SJSA1 (cell line): ENCODE results near the gene LRRC3. TPM values are rescaled to one million over a fixed set of nuclear protein-coding genes. Genes with fewer than 3 reads are reported as not detected.
A peak's percentile ranks its signal among the peaks of the same experiment; 100 is the strongest.

Experiments
- DNase-seq, 2 experiments: peaks; one replicate each; pipeline ENCODE4 v3.0.0-alpha.2; 2015 to 2020; ENCODE audit warnings: low spot score in 2 of 2, low read depth in 1 of 2
- H3K27ac ChIP-seq: fragments of 250-450 bp; sonication (Bioruptor Pico); 2 replicates; pipeline ENCODE4 v1.5.1; 2020; ENCODE audit warnings: mild to moderate bottlenecking, moderate library complexity
- H3K27me3 ChIP-seq: fragments of 250-450 bp; sonication (Bioruptor Pico); replicated peaks from 2 replicates; pipeline ENCODE4 v1.5.1; 2020; ENCODE audit warnings: mild to moderate bottlenecking, moderate library complexity
- H3K36me3 ChIP-seq: fragments of 250-450 bp; sonication (Bioruptor Pico); 2 replicates; pipeline ENCODE4 v1.5.1; 2020; ENCODE audit warnings: mild to moderate bottlenecking
- H3K4me1 ChIP-seq: fragments of 250-450 bp; sonication (Bioruptor Pico); replicated peaks from 2 replicates; pipeline ENCODE4 v1.6.1; 2021; ENCODE audit warnings: mild to moderate bottlenecking
- H3K4me3 ChIP-seq: fragments of 250-450 bp; sonication (Bioruptor Pico); 2 replicates; pipeline ENCODE4 v1.5.1; 2020; ENCODE audit warnings: mild to moderate bottlenecking
- H3K9me3 ChIP-seq: fragments of 250-450 bp; sonication (Bioruptor Pico); replicated peaks from 2 replicates; pipeline ENCODE4 v1.5.1; 2020; ENCODE audit warnings: mild to moderate bottlenecking
- total RNA-seq: library from RNA; depleted of rRNA; stranded (reverse); fragments of >200 nt; shearing (Covaris generic); gene quantifications from 2 replicates; pipeline ENCODE4 v1.2.3, GENCODE V29; 2014

LRRC3 gene
- total RNA-seq, 1 experiment from 2014 or later: 3.0 TPM

GRCh38 chr21:44439211-44439600, 16.1 kb upstream of the LRRC3 start:
- Histone ChIP-seq H3K27me3 (no peaks in the 10 kb centered on the region), H3K4me3 (no peak overlapping the region), H3K9me3 (no peaks in the 10 kb centered on the region), H3K36me3 (peaks cover 7% of the 10 kb centered on the region; the same call in 1 of the 2 replicates), H3K27ac (no peak overlapping the region), H3K4me1 (no peaks in the 10 kb centered on the region)
- DNase-seq: no peak

- H3K9me3 ChIP-seq: no peaks in the 10 kb centered on the region
- H3K36me3 ChIP-seq: peaks cover 7% of the 10 kb centered on the region; the same call in 1 of the 2 replicates
- DNase-seq: no peak
- H3K4me1 ChIP-seq: no peaks in the 10 kb centered on the region; the same call in 1 of the 2 replicates
- H3K27me3 ChIP-seq: no peaks in the 10 kb centered on the region; the same call in 1 of the 2 replicates
- no peak overlapping the region for H3K4me3 ChIP-seq
- no peak overlapping the region for H3K27ac ChIP-seq
These were observed 14.9 kb upstream of the LRRC3 start for GRCh38 chr21:44440241-44441040.

- DNase-seq: no peak
These were observed 14.3 kb upstream of the LRRC3 start for GRCh38 chr21:44441041-44441400.

DNA sequence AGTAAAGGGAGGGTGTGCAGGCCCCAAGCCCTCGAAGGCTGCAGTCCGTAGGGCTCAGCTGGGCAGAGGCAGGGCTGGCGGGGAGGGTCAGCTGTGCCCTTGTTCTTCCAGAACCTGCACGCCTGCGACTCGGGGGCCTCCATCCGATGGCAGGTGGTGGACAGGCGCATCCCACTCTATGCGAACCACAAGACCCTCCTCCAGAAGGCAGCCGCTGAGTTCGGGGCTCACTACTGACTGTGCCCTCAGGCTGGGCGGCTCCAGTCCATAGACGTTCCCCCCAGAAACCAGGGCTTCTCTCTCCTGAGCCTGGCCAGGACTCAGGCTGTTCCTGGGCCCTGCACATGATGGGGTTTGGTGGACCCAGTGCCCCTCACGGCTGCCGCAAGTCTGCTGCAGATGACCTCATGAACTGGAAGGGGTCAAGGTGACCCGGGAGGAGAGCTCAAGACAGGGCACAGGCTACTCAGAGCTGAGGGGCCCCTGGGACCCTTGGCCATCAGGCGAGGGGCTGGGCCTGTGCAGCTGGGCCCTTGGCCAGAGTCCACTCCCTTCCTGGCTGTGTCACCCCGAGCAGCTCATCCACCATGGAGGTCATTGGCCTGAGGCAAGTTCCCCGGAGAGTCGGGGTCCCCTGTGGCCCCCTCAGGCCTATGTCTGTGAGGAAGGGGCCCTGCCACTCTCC, 13.6 kb upstream of the LRRC3 start:
- Histone ChIP-seq H3K9me3 (no peaks in the 10 kb centered on the region), H3K4me3 (no peak overlapping the region), H3K27ac (no peak overlapping the region), H3K27me3 (no peaks in the 10 kb centered on the region; the same call in 1 of the 2 replicates), H3K4me1 (no peaks in the 10 kb centered on the region; the same call in 1 of the 2 replicates), H3K36me3 (peaks cover 7% of the 10 kb centered on the region; the same call in 1 of the 2 replicates)
- DNase-seq: no peak

More at GRCh38 chr21:44441041-44441400, 14.3 kb upstream of the LRRC3 start:
- no peak overlapping the region for H3K27ac ChIP-seq
- no peak overlapping the region for H3K4me3 ChIP-seq
- H3K4me1 ChIP-seq: no peaks in the 10 kb centered on the region; the same call in 1 of the 2 replicates
- peaks cover 7% of the 10 kb centered on the region; the same call in 1 of the 2 replicates for H3K36me3 ChIP-seq
- H3K27me3 ChIP-seq: no peaks in the 10 kb centered on the region; the same call in 1 of the 2 replicates
- no peaks in the 10 kb centered on the region for H3K9me3 ChIP-seq

DNA sequence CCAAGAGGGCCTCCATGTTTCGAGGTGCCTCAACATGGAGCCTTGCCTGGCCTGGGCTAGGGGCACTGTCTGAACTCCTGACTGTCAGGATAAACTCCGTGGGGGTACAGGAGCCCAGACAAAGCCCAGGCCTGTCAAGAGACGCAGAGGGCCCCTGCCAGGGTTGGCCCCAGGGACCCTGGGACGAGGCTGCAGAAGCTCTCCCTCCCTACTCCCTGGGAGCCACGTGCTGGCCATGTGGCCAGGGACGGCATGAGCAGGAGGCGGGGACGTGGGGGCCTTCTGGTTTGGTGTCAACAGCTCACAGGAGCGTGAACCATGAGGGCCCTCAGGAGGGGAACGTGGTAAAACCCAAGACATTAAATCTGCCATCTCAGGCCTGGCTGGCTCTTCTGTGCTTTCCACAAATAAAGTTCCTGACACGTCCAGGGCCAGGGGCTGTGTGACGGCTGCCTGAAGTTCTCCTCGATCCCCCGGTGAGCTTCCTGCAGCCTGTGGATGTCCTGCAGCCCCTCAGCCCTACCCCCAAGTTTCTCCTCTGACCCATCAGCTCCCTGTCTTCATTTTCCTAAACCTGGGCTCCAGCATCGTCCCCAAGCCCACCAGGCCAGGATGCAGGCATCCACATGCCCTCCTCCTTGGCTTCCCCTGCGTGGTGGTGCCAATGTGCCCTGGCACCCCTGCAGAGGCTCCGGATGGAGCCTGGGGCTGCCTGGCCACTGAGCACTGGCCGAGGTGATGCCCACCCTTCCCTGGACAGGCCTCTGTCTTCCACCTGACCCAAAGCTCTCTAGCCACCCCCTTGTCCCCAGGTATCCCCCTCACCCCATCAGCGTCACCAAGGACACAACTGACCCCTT, 12.8 kb upstream of the LRRC3 start:
- no peak overlapping the region for H3K27ac ChIP-seq
- no peak overlapping the region for H3K4me3 ChIP-seq
- DNase-seq: no peak
- peaks cover 7% of the 10 kb centered on the region; the same call in 1 of the 2 replicates for H3K36me3 ChIP-seq
- no peaks in the 10 kb centered on the region for H3K9me3 ChIP-seq
- H3K27me3 ChIP-seq: no peaks in the 10 kb centered on the region; the same call in 1 of the 2 replicates
- H3K4me1 ChIP-seq: no peaks in the 10 kb centered on the region; the same call in 1 of the 2 replicates

GRCh38 chr21:44443291-44443890, 11.9 kb upstream of the LRRC3 start:
- Histone ChIP-seq H3K27ac (no peak overlapping the region), H3K4me3 (no peak overlapping the region), H3K27me3 (peaks cover 3% of the 10 kb centered on the region; the same call in 1 of the 2 replicates), H3K4me1 (no peaks in the 10 kb centered on the region; the same call in 1 of the 2 replicates), H3K9me3 (no peaks in the 10 kb centered on the region), H3K36me3 (peaks cover 7% of the 10 kb centered on the region; the same call in 1 of the 2 replicates)
- DNase-seq: no peak

- no peak overlapping the region for H3K4me3 ChIP-seq
- H3K9me3 ChIP-seq: no peaks in the 10 kb centered on the region
- H3K36me3 ChIP-seq: peaks cover 7% of the 10 kb centered on the region; the same call in 1 of the 2 replicates
- H3K27ac ChIP-seq: no peak overlapping the region
- no peak for DNase-seq
- H3K4me1 ChIP-seq: peaks cover 5% of the 10 kb centered on the region
- H3K27me3 ChIP-seq: peaks cover 3% of the 10 kb centered on the region; the same call in 1 of the 2 replicates
These were observed 11.4 kb upstream of the LRRC3 start for GRCh38 chr21:44443891-44444285.

- Histone ChIP-seq H3K4me1 (peaks cover 10% of the 10 kb centered on the region), H3K36me3 (peaks cover 7% of the 10 kb centered on the region; the same call in 1 of the 2 replicates), H3K4me3 (no peak overlapping the region), H3K9me3 (no peaks in the 10 kb centered on the region), H3K27ac (no peak overlapping the region), H3K27me3 (peaks cover 6% of the 10 kb centered on the region; the same call in 1 of the 2 replicates)
- DNase-seq: peak in 1 of 2 experiments; percentile 39
These were observed 10.9 kb upstream of the LRRC3 start for GRCh38 chr21:44444286-44444931.

- H3K36me3 ChIP-seq: peaks cover 7% of the 10 kb centered on the region; the same call in 1 of the 2 replicates
- no peak overlapping the region for H3K4me3 ChIP-seq
- DNase-seq: no peak
- H3K27me3 ChIP-seq: peaks cover 10% of the 10 kb centered on the region; the same call in 1 of the 2 replicates
- peaks cover 18% of the 10 kb centered on the region for H3K4me1 ChIP-seq
- H3K27ac ChIP-seq: no peak overlapping the region
- no peaks in the 10 kb centered on the region for H3K9me3 ChIP-seq
These were observed 10.0 kb upstream of the LRRC3 start for GRCh38 chr21:44445145-44445812.

- no peak for DNase-seq
- H3K4me3 ChIP-seq: no peak overlapping the region
- H3K27ac ChIP-seq: no peak overlapping the region
- H3K9me3 ChIP-seq: no peaks in the 10 kb centered on the region
- H3K36me3 ChIP-seq: no peaks in the 10 kb centered on the region
- H3K4me1 ChIP-seq: peaks cover 24% of the 10 kb centered on the region
- H3K27me3 ChIP-seq: peaks cover 16% of the 10 kb centered on the region
These were observed 6.6 kb upstream of the LRRC3 start for GRCh38 chr21:44448651-44449131.

GRCh38 chr21:44449473-44450363, 5.6 kb upstream of the LRRC3 start:
- H3K9me3 ChIP-seq: peaks cover 6% of the 10 kb centered on the region
- DNase-seq: no peak
- H3K27ac ChIP-seq: no peak overlapping the region
- H3K4me3 ChIP-seq: no peak overlapping the region
- H3K27me3 ChIP-seq: peaks cover 16% of the 10 kb centered on the region
- H3K4me1 ChIP-seq: peaks cover 24% of the 10 kb centered on the region
- H3K36me3 ChIP-seq: no peaks in the 10 kb centered on the region
